OCI-M2 (cell line): ENCODE results near the gene ATRAID.
"Not testable (repeated sequence)": the region's sequence is repeated elsewhere in the genome, so short reads cannot be mapped to it uniquely, and the experiment has no call there.

Experiments used
- DNase-seq: peaks from one replicate; lab custom pipeline; 2025; ENCODE audit not compliant: unreplicated experiment; lab: John Stamatoyannopoulos, UW

The ATRAID gene

GRCh38 chr2:27194538-27195354 lies 17.1 kb upstream of the ATRAID start:
- DNase-seq: no peak

GRCh38 chr2:27195799-27196198 lies 16.0 kb upstream of the ATRAID start:
- DNase-seq: not testable (repeated sequence)

- not testable (repeated sequence) for DNase-seq
These were observed 13.8 kb upstream of the ATRAID start for GRCh38 chr2:27198068-27198467.

GRCh38 chr2:27198627-27199026 lies 13.2 kb upstream of the ATRAID start:
- DNase-seq: no peak

- DNase-seq: no peak
These were observed 12.6 kb upstream of the ATRAID start for GRCh38 chr2:27199241-27199640.

- DNase-seq: no peak
These were observed 10.2 kb upstream of the ATRAID start for GRCh38 chr2:27201675-27202074.

- DNase-seq: no peak
These were observed 9.0 kb upstream of the ATRAID start for GRCh38 chr2:27202854-27203253.

- DNase-seq: no peak
These were observed 8.1 kb upstream of the ATRAID start for GRCh38 chr2:27203741-27204140.

GRCh38 chr2:27204566-27204965 lies 7.3 kb upstream of the ATRAID start:
- no peak for DNase-seq

- DNase-seq: no peak
These were observed 6.6 kb upstream of the ATRAID start for GRCh38 chr2:27205206-27205605.

GRCh38 chr2:27206346-27206745 lies 5.5 kb upstream of the ATRAID start:
- DNase-seq: no peak

GRCh38 chr2:27208486-27209050 lies 3.3 kb upstream of the ATRAID start:
- DNase-seq: no peak

- no peak for DNase-seq
These were observed 2.0 kb upstream of the ATRAID start for GRCh38 chr2:27209621-27210401.

GRCh38 chr2:27211241-27211942 lies 449 bp upstream of the ATRAID start:
- DNase-seq: no peak

GRCh38 chr2:27212626-27213471 lies 1.0 kb downstream of the ATRAID start:
- no peak for DNase-seq

- DNase-seq: no peak
These were observed 3.1 kb downstream of the ATRAID start for GRCh38 chr2:27214941-27215340.

- DNase-seq: no peak
These were observed 4.7 kb downstream of the ATRAID start for GRCh38 chr2:27216416-27217137.

- DNase-seq: peak; percentile 51
These were observed 5.6 kb downstream of the ATRAID start, which contains the start of gene CAD for GRCh38 chr2:27217173-27218121. TSS of gene CAD (plus strand) at chr2:27217369. CDS start at chr2:27217552, 183 bp downstream.
